ENCODE results near the gene SPTSSA. TPM values are rescaled to one million over a fixed set of nuclear protein-coding genes. Genes with fewer than 3 reads are reported as not detected.

The SPTSSA gene
- total RNA-seq, 1 donor from 2014 or later, result 26.6 TPM

DNA sequence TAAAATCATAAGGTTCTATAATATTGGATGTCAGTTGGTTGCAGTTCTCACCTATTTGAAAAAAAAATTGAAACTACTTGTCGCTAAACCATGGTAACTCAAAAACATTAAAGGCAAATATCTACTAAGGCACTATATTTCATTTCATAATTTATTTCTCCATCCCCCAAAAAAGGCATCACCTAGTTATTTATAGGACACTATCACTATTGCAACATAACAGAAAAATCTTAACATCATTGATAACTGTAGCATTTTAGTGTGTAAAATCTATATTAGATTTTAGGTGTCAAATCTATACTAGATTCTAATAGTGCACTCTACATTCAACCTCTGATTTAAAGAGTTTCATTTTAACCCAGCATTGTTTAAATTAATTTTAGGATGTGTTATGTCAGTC is 1.7 kb downstream of the SPTSSA start:
- no peaks in the 10 kb centered on the region for H3K9me3 Mint-ChIP-seq (ENCODE audit: unreplicated experiment)
- peaks cover 58% of the 10 kb centered on the region for H3K79me2 ChIP-seq (ENCODE audit: insufficient read depth, low read length)
- peaks cover 8% of the 10 kb centered on the region for H3K4me1 Mint-ChIP-seq (ENCODE audit: low read depth, unreplicated experiment)
- H3K4me3 Mint-ChIP-seq (ENCODE audit: unreplicated experiment), result peak overlapping the region; percentile 92
- peak overlapping the region; percentile 94 for H3K4me2 ChIP-seq (ENCODE audit: low read length)
- peaks cover 40% of the 10 kb centered on the region for H4K20me1 ChIP-seq (ENCODE audit: insufficient read depth, low read length)
- TF ChIP-seq, protein P1, sequence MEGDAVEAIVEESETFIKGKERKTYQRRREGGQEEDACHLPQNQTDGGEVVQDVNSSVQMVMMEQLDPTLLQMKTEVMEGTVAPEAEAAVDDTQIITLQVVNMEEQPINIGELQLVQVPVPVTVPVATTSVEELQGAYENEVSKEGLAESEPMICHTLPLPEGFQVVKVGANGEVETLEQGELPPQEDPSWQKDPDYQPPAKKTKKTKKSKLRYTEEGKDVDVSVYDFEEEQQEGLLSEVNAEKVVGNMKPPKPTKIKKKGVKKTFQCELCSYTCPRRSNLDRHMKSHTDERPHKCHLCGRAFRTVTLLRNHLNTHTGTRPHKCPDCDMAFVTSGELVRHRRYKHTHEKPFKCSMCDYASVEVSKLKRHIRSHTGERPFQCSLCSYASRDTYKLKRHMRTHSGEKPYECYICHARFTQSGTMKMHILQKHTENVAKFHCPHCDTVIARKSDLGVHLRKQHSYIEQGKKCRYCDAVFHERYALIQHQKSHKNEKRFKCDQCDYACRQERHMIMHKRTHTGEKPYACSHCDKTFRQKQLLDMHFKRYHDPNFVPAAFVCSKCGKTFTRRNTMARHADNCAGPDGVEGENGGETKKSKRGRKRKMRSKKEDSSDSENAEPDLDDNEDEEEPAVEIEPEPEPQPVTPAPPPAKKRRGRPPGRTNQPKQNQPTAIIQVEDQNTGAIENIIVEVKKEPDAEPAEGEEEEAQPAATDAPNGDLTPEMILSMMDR (IDR thresholded peaks at IDR 0.05; ENCODE audit: insufficient read depth, low read depth, low read length), result no peak
- no peak for TF ChIP-seq EZH2 (IDR thresholded peaks at IDR 0.05; ENCODE audit: insufficient read depth, low read length)
- H3K36me3 ChIP-seq (ENCODE audit: insufficient read depth, low read length), result peaks cover under 1% of the 10 kb centered on the region
- H3K4me1 ChIP-seq (ENCODE audit: insufficient read depth, low read length), result peaks cover 14% of the 10 kb centered on the region
- H3K9ac ChIP-seq (ENCODE audit: low read length), result peak overlapping the region; percentile 90
- H3K36me3 Mint-ChIP-seq (ENCODE audit: low read depth, unreplicated experiment), result no peaks in the 10 kb centered on the region
- no peaks in the 10 kb centered on the region for H3K9me3 ChIP-seq (ENCODE audit: insufficient read depth, low read depth, low read length)
- H3K27me3 Mint-ChIP-seq (ENCODE audit: low read depth, unreplicated experiment), result no peaks in the 10 kb centered on the region
- peak overlapping the region; percentile 12 for H3K27ac ChIP-seq (ENCODE audit: low read depth, low read length)
- H3K27me3 ChIP-seq (ENCODE audit: insufficient read depth, low read length), result no peaks in the 10 kb centered on the region
- peak overlapping the region; percentile 96 for H3K4me3 ChIP-seq (ENCODE audit: insufficient read depth, low read depth, low read length)
- H2AFZ ChIP-seq (ENCODE audit: low read depth, low read length), result no peak overlapping the region
- DNase-seq (ENCODE audit: low read depth), result no peak
- peak overlapping the region; percentile 51 for H3K27ac Mint-ChIP-seq (ENCODE audit: unreplicated experiment)
- FAIRE-seq, result no peak

DNA sequence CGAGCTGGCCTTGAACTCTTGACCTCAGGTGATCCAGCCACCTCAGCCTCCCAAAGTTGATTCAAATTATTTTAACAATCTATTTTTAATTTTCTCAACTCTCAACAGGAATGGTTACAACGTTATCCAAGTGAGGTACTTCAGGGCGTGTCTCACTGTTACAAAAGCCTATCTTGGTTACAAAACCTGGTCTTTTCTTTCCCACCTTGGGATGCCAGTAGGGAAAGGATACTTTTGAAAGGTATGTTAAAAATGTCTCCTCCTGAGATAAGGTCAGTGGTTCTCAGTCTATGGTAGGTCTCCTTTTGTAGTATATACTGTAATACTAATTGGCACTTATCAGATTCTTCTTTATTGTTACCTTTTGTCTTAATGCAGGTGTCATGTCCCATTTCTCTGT is 4.9 kb downstream of the SPTSSA start:
- no peak for FAIRE-seq
- TF ChIP-seq, protein P1 (IDR thresholded peaks at IDR 0.05; ENCODE audit: insufficient read depth, low read depth, low read length), result no peak
- no peak for TF ChIP-seq EZH2 (IDR thresholded peaks at IDR 0.05; ENCODE audit: insufficient read depth, low read length)
- no peaks in the 10 kb centered on the region for H3K27me3 Mint-ChIP-seq (ENCODE audit: low read depth, unreplicated experiment)

DNA sequence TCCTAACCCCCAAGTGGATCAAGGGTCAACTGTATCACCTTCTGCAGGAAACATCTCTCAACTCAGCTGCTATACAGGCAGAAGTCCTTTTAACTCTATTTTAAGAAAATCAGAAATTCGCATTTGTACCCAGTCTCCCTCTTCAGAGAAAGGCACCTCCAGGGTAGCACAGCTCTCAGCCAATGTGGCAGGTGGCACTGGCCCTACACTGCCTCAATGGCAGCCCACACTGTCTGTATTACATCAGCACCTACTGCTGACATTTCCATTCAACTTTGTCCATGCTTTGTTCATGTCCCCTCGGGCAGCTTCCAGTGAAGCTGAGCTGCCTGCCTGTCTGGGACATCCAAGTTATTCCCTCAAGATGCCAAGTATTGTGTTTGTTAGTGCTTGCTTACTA is 8.8 kb downstream of the SPTSSA start:
- no peaks in the 10 kb centered on the region for H3K27me3 ChIP-seq (ENCODE audit: insufficient read depth, low read length)
- H3K27ac Mint-ChIP-seq (ENCODE audit: unreplicated experiment), result no peak overlapping the region
- peaks cover 6% of the 10 kb centered on the region for H3K36me3 ChIP-seq (ENCODE audit: insufficient read depth, low read length)
- no peak for FAIRE-seq
- H3K27me3 Mint-ChIP-seq (ENCODE audit: low read depth, unreplicated experiment), result no peaks in the 10 kb centered on the region
- no peak overlapping the region for H3K9ac ChIP-seq (ENCODE audit: low read length)
- no peaks in the 10 kb centered on the region for H3K4me1 ChIP-seq (ENCODE audit: insufficient read depth, low read length)
- peaks cover 8% of the 10 kb centered on the region for H3K4me1 Mint-ChIP-seq (ENCODE audit: low read depth, unreplicated experiment)
- H3K9me3 ChIP-seq (ENCODE audit: insufficient read depth, low read depth, low read length), result no peaks in the 10 kb centered on the region
- peaks cover 88% of the 10 kb centered on the region for H3K79me2 ChIP-seq (ENCODE audit: insufficient read depth, low read length)
- peaks cover 2% of the 10 kb centered on the region for H3K36me3 Mint-ChIP-seq (ENCODE audit: low read depth, unreplicated experiment)
- DNase-seq (ENCODE audit: low read depth), result no peak
- no peaks in the 10 kb centered on the region for H3K9me3 Mint-ChIP-seq (ENCODE audit: unreplicated experiment)
- TF ChIP-seq, protein P1 (IDR thresholded peaks at IDR 0.05; ENCODE audit: insufficient read depth, low read depth, low read length), result no peak
- no peak for TF ChIP-seq EZH2 (IDR thresholded peaks at IDR 0.05; ENCODE audit: insufficient read depth, low read length)
- H3K4me3 Mint-ChIP-seq (ENCODE audit: unreplicated experiment), result no peak overlapping the region
- no peak overlapping the region for H3K4me2 ChIP-seq (ENCODE audit: low read length)
- no peak overlapping the region for H2AFZ ChIP-seq (ENCODE audit: low read depth, low read length)
- no peak overlapping the region for H3K4me3 ChIP-seq (ENCODE audit: insufficient read depth, low read depth, low read length)
- H4K20me1 ChIP-seq (ENCODE audit: insufficient read depth, low read length), result peaks cover 70% of the 10 kb centered on the region
- H3K27ac ChIP-seq (ENCODE audit: low read depth, low read length), result no peak overlapping the region

More for the DNA sequence above, 4.9 kb downstream of the SPTSSA start:
- Histone ChIP-seq H3K27me3 (ENCODE audit: insufficient read depth, low read length) (no peaks in the 10 kb centered on the region), H3K9ac (ENCODE audit: low read length) (no peak overlapping the region), H3K79me2 (ENCODE audit: insufficient read depth, low read length) (peaks cover 89% of the 10 kb centered on the region), H3K4me2 (ENCODE audit: low read length) (no peak overlapping the region), H3K4me3 (ENCODE audit: insufficient read depth, low read depth, low read length) (no peak overlapping the region), H3K9me3 (ENCODE audit: insufficient read depth, low read depth, low read length) (no peaks in the 10 kb centered on the region), H2AFZ (ENCODE audit: low read depth, low read length) (no peak overlapping the region), H3K27ac (ENCODE audit: low read depth, low read length) (no peak overlapping the region), H3K36me3 (ENCODE audit: insufficient read depth, low read length) (peaks cover 4% of the 10 kb centered on the region), H3K4me1 (ENCODE audit: insufficient read depth, low read length) (peaks cover 14% of the 10 kb centered on the region), H4K20me1 (ENCODE audit: insufficient read depth, low read length) (peaks cover 69% of the 10 kb centered on the region)
- Mint-ChIP-seq H3K27ac (ENCODE audit: unreplicated experiment) (no peak overlapping the region), H3K36me3 (ENCODE audit: low read depth, unreplicated experiment) (peaks cover 2% of the 10 kb centered on the region), H3K9me3 (ENCODE audit: unreplicated experiment) (no peaks in the 10 kb centered on the region), H3K4me1 (ENCODE audit: low read depth, unreplicated experiment) (peaks cover 12% of the 10 kb centered on the region), H3K4me3 (ENCODE audit: unreplicated experiment) (no peak overlapping the region)
- no peak for DNase-seq (ENCODE audit: low read depth)

All from astrocyte (in vitro differentiated cells and primary cell).